ENCODE measurements around the gene CCNG1.

DNA sequence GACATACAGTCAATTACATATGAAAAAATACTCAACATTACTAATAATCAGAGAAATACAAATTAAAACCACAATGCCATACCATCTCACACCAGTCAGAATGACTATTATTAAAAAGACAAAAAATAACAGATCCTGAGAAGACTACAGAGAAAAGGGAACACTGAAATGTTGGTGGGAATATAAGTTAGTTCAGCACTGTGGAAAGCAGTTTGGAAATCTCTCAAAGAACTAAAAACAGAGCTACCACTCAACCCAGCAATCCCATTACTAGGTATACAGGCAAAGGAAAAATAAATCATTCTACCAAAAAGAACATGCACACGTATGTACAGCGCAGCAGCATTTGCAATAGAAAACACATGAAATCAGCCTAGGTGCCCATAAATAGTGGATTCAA, 41.6 kb upstream of the CCNG1 start:
- TF ChIP-seq, protein P1, sequence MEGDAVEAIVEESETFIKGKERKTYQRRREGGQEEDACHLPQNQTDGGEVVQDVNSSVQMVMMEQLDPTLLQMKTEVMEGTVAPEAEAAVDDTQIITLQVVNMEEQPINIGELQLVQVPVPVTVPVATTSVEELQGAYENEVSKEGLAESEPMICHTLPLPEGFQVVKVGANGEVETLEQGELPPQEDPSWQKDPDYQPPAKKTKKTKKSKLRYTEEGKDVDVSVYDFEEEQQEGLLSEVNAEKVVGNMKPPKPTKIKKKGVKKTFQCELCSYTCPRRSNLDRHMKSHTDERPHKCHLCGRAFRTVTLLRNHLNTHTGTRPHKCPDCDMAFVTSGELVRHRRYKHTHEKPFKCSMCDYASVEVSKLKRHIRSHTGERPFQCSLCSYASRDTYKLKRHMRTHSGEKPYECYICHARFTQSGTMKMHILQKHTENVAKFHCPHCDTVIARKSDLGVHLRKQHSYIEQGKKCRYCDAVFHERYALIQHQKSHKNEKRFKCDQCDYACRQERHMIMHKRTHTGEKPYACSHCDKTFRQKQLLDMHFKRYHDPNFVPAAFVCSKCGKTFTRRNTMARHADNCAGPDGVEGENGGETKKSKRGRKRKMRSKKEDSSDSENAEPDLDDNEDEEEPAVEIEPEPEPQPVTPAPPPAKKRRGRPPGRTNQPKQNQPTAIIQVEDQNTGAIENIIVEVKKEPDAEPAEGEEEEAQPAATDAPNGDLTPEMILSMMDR (IDR thresholded peaks at IDR 0.05): no peak
- no peak for TF ChIP-seq POLR2A (IDR thresholded peaks at IDR 0.05)
